Uterus (tissue), 4 donors: Measurements from ENCODE around the gene EXOC3. TPM values are rescaled to one million over a fixed set of nuclear protein-coding genes. Genes with fewer than 3 reads are reported as not detected.

ENCODE experiments used
- DNase-seq, 2 donors: peaks; one replicate each; pipeline ENCODE4 v3.0.0-alpha.2; 2019 to 2020
- H3K27ac ChIP-seq, 2 donors: fragments of 200-600 bp; sonication (generic); 1 replicate in 1 of 2; 2 replicates in 1 of 2; pipeline ENCODE4 v1.5.1; 2016 to 2018
- H3K27me3 ChIP-seq, 2 donors: fragments of 200-600 bp; sonication (generic); one replicate each; pipeline ENCODE4 v1.5.1; 2018 to 2019; ENCODE audit warnings: control low read depth in 1 of 2
- H3K36me3 ChIP-seq, 2 donors: fragments of 200-600 bp; sonication (generic); one replicate each; pipeline ENCODE4 v1.5.1; 2019; ENCODE audit warnings: control low read depth in 1 of 2
- H3K4me1 ChIP-seq, 2 donors: fragments of 200-600 bp; sonication (generic); one replicate each; pipeline ENCODE4 v1.5.1; 2018 to 2019; ENCODE audit warnings: control low read depth in 1 of 2
- H3K4me3 ChIP-seq, 2 donors: fragments of 200-600 bp; sonication (generic); 1 replicate in 1 of 2; 2 replicates in 1 of 2; pipeline ENCODE4 v1.5.1; 2018 to 2019; ENCODE audit warnings: mild to moderate bottlenecking in 1 of 2
- H3K9me3 ChIP-seq, 2 donors: fragments of 200-600 bp; sonication (generic); one replicate each; pipeline ENCODE4 v1.5.1; 2019; ENCODE audit warnings: control low read depth in 1 of 2
- POLR2A ChIP-seq, 2 donors: fragments of 450-650 bp; IDR thresholded peaks; one replicate each; pipeline ENCODE4 v1.6.1; 2016; ENCODE audit warnings: antibody characterized with exemption in 2 of 2, mild to moderate bottlenecking in 1 of 2, moderate library complexity in 1 of 2
- intact Hi-C: fragments of 100-400 bp; cut with DNase I; formaldehyde crosslinking; loops from one replicate; pipeline ENCODE4 v1.15.1; 2023; ENCODE audit warnings: low total_unique reads
- total RNA-seq, 4 donors: library from RNA; depleted of rRNA in 3 of 4; stranded (reverse); fragments of >200 nt in 3 of 4; gene quantifications; one replicate each; pipeline versions ENCODE4 v1.1.0 to v1.2.4, GENCODE V29; 2014 to 2023
- TF ChIP-seq, protein P1 (sequence below), 4 experiments: fragments of 200-600 bp in 2 of 4; fragments of 450-650 bp in 2 of 4; sonication (generic) in 2 of 4; IDR thresholded peaks; one replicate each; pipeline ENCODE4 v1.5.1; 2016 to 2019; ENCODE audit warnings: antibody characterized with exemption in 4 of 4, mild to moderate bottlenecking in 2 of 4, moderate library complexity in 1 of 4
- donor health status: DM: yes; HTN: yes; CAD: no.

EXOC3 gene
- total RNA-seq, 4 donors from 2014 or later: 30.6 to 64.4 (median 50.2) TPM

GRCh38 chr5:494667-495255 lies 51.8 kb downstream of the EXOC3 start:
- H3K9me3 ChIP-seq: no peaks in the 10 kb centered on the region
- TF ChIP-seq, protein P1, sequence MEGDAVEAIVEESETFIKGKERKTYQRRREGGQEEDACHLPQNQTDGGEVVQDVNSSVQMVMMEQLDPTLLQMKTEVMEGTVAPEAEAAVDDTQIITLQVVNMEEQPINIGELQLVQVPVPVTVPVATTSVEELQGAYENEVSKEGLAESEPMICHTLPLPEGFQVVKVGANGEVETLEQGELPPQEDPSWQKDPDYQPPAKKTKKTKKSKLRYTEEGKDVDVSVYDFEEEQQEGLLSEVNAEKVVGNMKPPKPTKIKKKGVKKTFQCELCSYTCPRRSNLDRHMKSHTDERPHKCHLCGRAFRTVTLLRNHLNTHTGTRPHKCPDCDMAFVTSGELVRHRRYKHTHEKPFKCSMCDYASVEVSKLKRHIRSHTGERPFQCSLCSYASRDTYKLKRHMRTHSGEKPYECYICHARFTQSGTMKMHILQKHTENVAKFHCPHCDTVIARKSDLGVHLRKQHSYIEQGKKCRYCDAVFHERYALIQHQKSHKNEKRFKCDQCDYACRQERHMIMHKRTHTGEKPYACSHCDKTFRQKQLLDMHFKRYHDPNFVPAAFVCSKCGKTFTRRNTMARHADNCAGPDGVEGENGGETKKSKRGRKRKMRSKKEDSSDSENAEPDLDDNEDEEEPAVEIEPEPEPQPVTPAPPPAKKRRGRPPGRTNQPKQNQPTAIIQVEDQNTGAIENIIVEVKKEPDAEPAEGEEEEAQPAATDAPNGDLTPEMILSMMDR (IDR thresholded peaks at IDR 0.05): no peak
- TF ChIP-seq POLR2A (IDR thresholded peaks at IDR 0.05): no peak
- intact Hi-C loops: no loop called here
- no peak overlapping the region for H3K4me3 ChIP-seq
- H3K27me3 ChIP-seq: peaks cover 0 to 12% of the 10 kb centered on the region in 2 donors
- H3K27ac ChIP-seq: no peak overlapping the region
- no peaks in the 10 kb centered on the region for H3K36me3 ChIP-seq
- no peak for DNase-seq
- H3K4me1 ChIP-seq: no peaks in the 10 kb centered on the region

DNA sequence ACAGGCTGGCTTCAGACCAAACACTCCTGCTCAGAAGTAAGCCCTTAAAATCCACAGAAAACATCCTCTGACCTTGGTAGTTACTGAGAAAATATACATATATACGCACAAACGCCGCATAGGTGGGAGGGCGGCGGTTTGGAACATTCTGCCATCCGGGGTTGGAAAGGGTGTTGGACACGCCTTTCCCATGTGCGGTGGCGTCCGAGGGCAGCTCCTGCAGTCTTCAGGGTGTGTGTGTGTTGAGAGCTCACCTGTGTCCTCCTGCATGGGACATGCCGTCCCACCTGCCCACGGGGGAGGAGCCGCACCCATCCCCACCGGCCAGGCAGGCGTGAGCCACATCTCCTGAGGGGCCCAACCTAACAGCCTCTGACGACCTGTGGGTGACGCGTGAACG lies 53.1 kb downstream of the EXOC3 start:
- DNase-seq: no peak
- Histone ChIP-seq H3K36me3 (no peaks in the 10 kb centered on the region), H3K4me1 (no peaks in the 10 kb centered on the region), H3K27me3 (peaks cover 0 to 12% of the 10 kb centered on the region in 2 donors), H3K4me3 (no peak overlapping the region), H3K27ac (no peak overlapping the region), H3K9me3 (no peaks in the 10 kb centered on the region)
- TF ChIP-seq, protein P1 (IDR thresholded peaks at IDR 0.05): no peak
- TF ChIP-seq POLR2A (IDR thresholded peaks at IDR 0.05): no peak
- intact Hi-C loops: no loop called here

DNA sequence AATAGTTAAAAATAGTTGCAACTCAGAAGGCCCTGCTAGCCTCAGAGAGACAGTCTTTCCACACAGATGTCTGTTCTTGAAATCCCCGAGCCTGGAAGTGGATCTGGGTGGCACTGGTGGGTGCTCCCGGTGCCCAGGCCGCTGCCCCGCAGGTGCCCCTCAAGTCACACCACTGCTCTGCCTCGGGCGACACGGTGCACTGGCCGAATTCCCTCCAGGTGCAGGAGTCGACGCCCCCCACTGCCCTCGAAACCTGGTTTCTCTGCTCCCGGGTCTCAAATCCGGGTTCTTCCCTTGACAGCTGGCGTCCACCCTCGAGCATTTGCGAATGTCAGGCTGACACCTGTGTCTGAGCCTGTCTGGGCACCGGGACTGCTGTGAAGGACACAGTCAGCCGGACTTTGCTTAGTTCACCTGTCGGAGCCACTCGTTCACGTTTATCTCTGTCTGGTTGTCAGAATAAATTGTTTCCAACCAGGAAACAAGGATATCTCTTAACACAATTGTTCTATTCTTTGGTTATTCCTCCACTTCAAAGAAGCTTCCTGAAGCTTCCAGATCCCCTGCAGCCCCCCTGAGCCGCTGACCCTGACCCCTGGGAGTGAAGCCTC lies 54.2 kb downstream of the EXOC3 start:
- no peak for DNase-seq
- Histone ChIP-seq H3K27me3 (peaks cover 0 to 12% of the 10 kb centered on the region in 2 donors), H3K36me3 (no peaks in the 10 kb centered on the region), H3K27ac (no peak overlapping the region), H3K9me3 (no peaks in the 10 kb centered on the region), H3K4me1 (no peaks in the 10 kb centered on the region), H3K4me3 (no peak overlapping the region)
- intact Hi-C loops: no loop called here
- no peak for TF ChIP-seq POLR2A (IDR thresholded peaks at IDR 0.05)

DNA sequence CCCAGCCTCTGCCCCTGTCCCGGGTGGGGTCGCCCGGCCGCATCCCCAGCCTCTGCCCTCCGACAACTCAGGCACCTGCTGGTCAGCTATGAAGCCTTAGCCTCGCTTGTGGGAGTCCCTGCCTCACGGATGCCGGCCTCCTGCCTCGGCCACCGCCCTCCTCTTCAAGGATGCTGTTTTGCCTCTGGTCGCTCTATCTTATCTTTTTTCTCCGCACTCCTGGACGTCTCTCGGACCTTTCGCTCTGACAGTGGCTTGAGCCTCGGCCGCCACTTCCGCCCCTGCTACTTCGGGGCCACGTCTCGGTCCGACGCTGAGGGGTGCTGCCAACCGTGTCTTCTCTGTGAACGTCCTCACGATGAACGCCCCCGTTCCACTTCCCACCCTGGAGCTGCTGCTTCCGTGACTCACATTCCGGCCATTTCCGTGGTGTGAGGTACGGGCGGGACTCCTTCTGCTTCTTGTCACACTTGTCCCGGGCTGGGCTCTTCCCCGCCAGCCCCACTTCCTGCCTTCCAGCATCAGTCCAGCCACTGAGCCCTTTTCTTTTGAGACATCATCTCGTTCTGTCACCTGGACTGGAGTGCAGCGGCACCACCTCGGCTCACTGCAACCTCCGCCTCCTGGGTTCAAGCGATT lies 55.0 kb downstream of the EXOC3 start:
- TF ChIP-seq, protein P1 (IDR thresholded peaks at IDR 0.05): no peak
- TF ChIP-seq POLR2A (IDR thresholded peaks at IDR 0.05): no peak
- intact Hi-C loops: no loop called here
- H3K27me3 ChIP-seq: peaks cover 0 to 7% of the 10 kb centered on the region in 2 donors

GRCh38 chr5:499233-500209 lies 56.5 kb downstream of the EXOC3 start:
- no peaks in the 10 kb centered on the region for H3K9me3 ChIP-seq
- H3K27me3 ChIP-seq: no peaks in the 10 kb centered on the region
- no peak overlapping the region for H3K4me3 ChIP-seq
- intact Hi-C loops: no loop called here
- no peaks in the 10 kb centered on the region for H3K36me3 ChIP-seq
- no peak overlapping the region for H3K27ac ChIP-seq
- no peak for TF ChIP-seq POLR2A (IDR thresholded peaks at IDR 0.05)
- TF ChIP-seq, protein P1 (IDR thresholded peaks at IDR 0.05): no peak
- DNase-seq: no peak
- no peaks in the 10 kb centered on the region for H3K4me1 ChIP-seq

More for the DNA sequence above, 55.0 kb downstream of the EXOC3 start:
- Histone ChIP-seq H3K36me3 (no peaks in the 10 kb centered on the region), H3K4me1 (no peaks in the 10 kb centered on the region), H3K27ac (no peak overlapping the region), H3K9me3 (no peaks in the 10 kb centered on the region), H3K4me3 (no peak overlapping the region)
- no peak for DNase-seq
